HUES48 (cell line): ENCODE measurements around the gene MCRIP2.
A peak's percentile ranks its signal among the peaks of the same experiment; 100 is the strongest.

Experiments used
- H3K27ac ChIP-seq: one replicate; pipeline ENCODE4 v1.7.0; 2013; ENCODE audit warnings: low read depth, low read length, inconsistent platforms
- H3K27me3 ChIP-seq: 2 replicates; pipeline ENCODE4 v1.6.1; 2013; ENCODE audit warnings: mild to moderate bottlenecking, low read length; ENCODE audit not compliant: control insufficient read depth, insufficient read depth
- H3K36me3 ChIP-seq: 2 replicates; pipeline ENCODE4 v1.6.1; 2013; ENCODE audit warnings: low read length; ENCODE audit not compliant: control insufficient read depth, insufficient read depth
- H3K4me1 ChIP-seq: 2 replicates; pipeline ENCODE4 v1.6.1; 2013; ENCODE audit warnings: mild to moderate bottlenecking, low read length; ENCODE audit not compliant: control insufficient read depth, insufficient read depth
- H3K4me3 ChIP-seq: 2 replicates; pipeline ENCODE4 v1.5.1; 2013; ENCODE audit warnings: mild to moderate bottlenecking, low read depth, low read length
- H3K9ac ChIP-seq: 2 replicates; pipeline ENCODE4 v1.6.1; 2013; ENCODE audit warnings: mild to moderate bottlenecking, low read depth, low read length, moderate library complexity
- H3K9me3 ChIP-seq: 2 replicates; pipeline ENCODE4 v1.6.1; 2013; ENCODE audit warnings: low read length; ENCODE audit not compliant: control insufficient read depth, insufficient read depth

The MCRIP2 gene

DNA sequence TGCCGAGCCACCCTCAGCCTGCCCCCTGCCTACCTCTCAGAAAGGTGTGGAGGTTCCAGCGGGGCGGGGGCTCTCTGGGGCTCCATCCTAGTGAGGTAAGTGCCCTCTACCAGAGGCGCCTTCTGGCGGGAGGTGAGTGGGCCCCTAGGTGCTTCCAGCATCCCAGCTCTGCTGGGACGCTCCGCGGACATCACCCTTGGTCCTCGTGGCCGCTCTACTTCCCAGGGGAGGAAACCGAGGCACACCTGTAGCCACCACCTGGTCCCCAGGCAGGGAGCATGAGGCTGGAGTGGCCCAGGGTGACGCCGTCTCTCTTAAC lies 1.4 kb downstream of the MCRIP2 start:
- H3K9ac ChIP-seq: no peak overlapping the region
- no peaks in the 10 kb centered on the region for H3K36me3 ChIP-seq
- H3K9me3 ChIP-seq: no peaks in the 10 kb centered on the region
- H3K27me3 ChIP-seq: no peaks in the 10 kb centered on the region
- no peak overlapping the region for H3K27ac ChIP-seq
- peak overlapping the region; percentile 74 for H3K4me3 ChIP-seq
- H3K4me1 ChIP-seq: peaks cover 11% of the 10 kb centered on the region

DNA sequence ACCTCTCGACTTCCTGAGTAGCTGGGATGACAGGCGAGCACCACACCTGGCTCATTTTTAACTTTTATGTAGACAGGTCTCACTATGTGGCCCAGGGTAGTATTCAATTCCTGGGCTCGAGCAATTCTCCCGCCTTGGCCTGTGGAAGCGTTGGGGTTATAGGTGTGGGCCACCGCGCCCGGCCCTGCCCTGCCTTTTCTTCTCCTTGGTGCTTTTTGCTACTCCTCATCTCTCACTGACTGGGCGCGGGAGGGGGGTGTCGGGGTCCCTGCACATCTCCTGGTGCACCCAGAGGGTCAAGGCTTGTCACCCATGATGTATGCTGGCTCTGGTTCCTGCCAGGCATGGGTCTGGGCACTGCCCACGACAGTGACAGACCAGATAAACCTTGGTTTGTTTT lies 2.9 kb downstream of the MCRIP2 start:
- Histone ChIP-seq H3K27ac (no peak overlapping the region), H3K4me1 (peaks cover 8% of the 10 kb centered on the region), H3K4me3 (no peak overlapping the region), H3K9me3 (no peaks in the 10 kb centered on the region), H3K9ac (no peak overlapping the region), H3K27me3 (no peaks in the 10 kb centered on the region), H3K36me3 (no peaks in the 10 kb centered on the region)

DNA sequence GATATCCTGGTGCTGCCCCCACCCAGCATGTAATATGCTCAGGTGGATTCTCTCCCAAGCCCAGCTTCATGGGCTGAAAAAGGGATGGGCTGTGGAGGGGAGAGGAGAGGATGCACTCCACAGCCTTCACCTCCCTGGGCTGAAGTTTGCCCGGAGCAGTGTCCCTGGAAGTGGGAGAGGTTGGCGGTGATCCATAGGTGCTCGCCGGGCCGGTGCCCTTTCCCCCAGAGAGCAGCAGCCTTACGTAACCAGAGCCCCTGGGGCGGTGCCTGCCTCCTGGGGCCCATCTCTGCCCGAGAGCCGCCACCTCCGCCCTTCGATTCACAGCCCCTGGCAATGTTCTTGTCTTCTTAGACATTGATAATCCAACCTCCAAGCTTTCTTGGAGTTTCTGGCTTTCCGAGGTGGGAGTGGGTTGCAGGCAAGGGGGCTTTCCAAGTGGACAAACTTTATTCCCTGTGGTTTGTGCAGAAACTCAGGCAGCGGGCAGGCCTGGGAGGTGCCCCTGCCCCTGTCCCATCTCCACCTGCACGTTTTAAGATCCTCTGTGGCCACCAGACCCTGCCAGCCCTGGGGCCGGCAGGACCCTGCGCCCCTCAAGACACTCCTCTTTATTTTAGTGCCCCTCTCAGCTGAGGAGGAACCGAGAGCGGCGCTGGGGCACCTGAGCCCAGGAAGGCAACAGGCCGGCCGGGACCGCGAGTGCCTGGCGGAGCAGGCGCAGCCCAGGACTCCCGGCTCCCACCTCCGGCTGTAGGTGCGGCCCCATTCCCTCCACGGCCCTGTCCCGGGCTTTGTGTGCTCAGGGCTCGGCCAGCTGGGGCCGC lies 4.4 kb downstream of the MCRIP2 start:
- peaks cover 8% of the 10 kb centered on the region for H3K4me1 ChIP-seq
- no peaks in the 10 kb centered on the region for H3K36me3 ChIP-seq
- no peaks in the 10 kb centered on the region for H3K27me3 ChIP-seq
- H3K9me3 ChIP-seq: no peaks in the 10 kb centered on the region
- H3K9ac ChIP-seq: no peak overlapping the region
- no peak overlapping the region for H3K4me3 ChIP-seq
- no peak overlapping the region for H3K27ac ChIP-seq

DNA sequence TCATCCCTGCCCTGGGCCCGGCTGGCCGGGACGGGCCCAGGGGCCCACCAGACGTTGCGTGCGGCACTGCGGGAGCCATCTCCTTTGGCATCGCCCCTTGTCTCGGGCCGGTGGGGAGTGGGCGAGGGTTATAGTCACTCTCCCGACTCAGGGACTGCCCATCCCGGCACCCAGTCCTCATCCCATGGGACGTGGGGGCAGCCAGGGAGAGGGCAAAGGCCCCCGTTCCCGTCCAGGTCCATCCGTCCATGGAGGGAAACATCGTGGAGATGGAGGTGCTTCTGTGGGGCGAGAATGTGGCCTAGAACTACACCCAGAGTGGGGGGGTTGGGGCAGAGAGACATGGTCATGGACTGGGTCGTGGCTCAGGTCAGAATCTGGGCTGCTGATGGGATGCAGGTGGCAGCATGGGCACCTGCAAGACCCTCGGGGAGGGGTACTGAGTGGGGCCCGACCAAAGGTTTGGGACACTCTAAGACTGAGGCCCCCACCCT lies 5.1 kb downstream of the MCRIP2 start:
- no peak overlapping the region for H3K27ac ChIP-seq
- H3K9me3 ChIP-seq: no peaks in the 10 kb centered on the region
- no peaks in the 10 kb centered on the region for H3K36me3 ChIP-seq
- no peak overlapping the region for H3K9ac ChIP-seq
- no peaks in the 10 kb centered on the region for H3K27me3 ChIP-seq
- peaks cover 8% of the 10 kb centered on the region for H3K4me1 ChIP-seq
- H3K4me3 ChIP-seq: no peak overlapping the region

DNA sequence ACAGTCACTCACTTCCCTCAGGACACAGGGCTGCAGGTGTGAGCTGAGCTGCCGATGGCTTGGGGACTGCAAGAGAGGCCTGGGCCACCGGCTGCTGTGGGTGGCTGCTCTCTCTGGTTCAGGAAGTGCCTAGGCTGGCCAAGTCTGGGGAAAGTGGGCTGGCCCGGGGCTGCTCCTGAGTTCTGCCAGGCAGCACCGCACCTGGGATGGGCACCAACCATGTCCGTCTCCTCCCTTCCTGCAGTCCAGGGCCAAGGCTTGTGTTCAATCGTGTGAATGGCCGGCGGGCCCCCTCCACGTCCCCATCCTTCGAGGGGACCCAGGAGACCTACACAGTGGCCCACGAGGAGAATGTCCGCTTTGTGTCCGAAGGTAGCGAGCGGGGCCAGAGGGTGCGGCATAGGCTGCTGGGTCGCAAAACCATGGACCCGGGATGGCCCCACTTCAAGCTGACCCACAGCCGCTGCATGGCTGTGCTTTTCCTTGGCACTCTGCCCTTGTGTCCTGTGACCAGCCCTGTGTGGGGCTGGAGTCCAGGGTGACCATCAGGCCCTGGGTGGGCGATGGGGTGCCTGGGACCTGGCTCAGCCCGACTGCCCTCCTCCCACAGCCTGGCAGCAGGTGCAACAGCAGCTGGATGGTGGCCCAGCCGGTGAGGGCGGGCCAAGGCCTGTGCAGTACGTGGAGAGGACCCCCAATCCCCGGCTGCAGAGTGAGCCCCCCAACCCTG lies 5.7 kb downstream of the MCRIP2 start:
- no peak overlapping the region for H3K27ac ChIP-seq
- H3K4me1 ChIP-seq: peaks cover 8% of the 10 kb centered on the region
- no peak overlapping the region for H3K4me3 ChIP-seq
- no peaks in the 10 kb centered on the region for H3K27me3 ChIP-seq
- H3K9ac ChIP-seq: no peak overlapping the region
- H3K36me3 ChIP-seq: peaks cover 2% of the 10 kb centered on the region; the same call in 1 of the 2 replicates
- H3K9me3 ChIP-seq: no peaks in the 10 kb centered on the region

- H3K27me3 ChIP-seq: no peaks in the 10 kb centered on the region
- H3K9ac ChIP-seq: no peak overlapping the region
- H3K9me3 ChIP-seq: no peaks in the 10 kb centered on the region
- peaks cover 7% of the 10 kb centered on the region; the same call in 1 of the 2 replicates for H3K36me3 ChIP-seq
- H3K27ac ChIP-seq: peak overlapping the region; percentile 86
- peaks cover 4% of the 10 kb centered on the region; the same call in 1 of the 2 replicates for H3K4me1 ChIP-seq
- peak overlapping the region; percentile 79 for H3K4me3 ChIP-seq
These were observed 6.6 kb downstream of the MCRIP2 start for GRCh38 chr16:648071-648780.

GRCh38 chr16:648781-649589 lies 7.4 kb downstream of the MCRIP2 start, which contains the start of gene WDR90:
WDR90 (plus strand) TSS chr16:649365; CDS start chr16:649417, 52 bp downstream.
- peaks cover 4% of the 10 kb centered on the region; the same call in 1 of the 2 replicates for H3K4me1 ChIP-seq
- H3K9ac ChIP-seq: peak within 1 kb of the TSS; percentile 71; the same call in 1 of the 2 replicates
- H3K27ac ChIP-seq: peak within 1 kb of the TSS; percentile 86
- H3K4me3 ChIP-seq: peak within 1 kb of the TSS; percentile 79
- H3K36me3 ChIP-seq: peaks cover 14% of the 10 kb centered on the region; the same call in 1 of the 2 replicates
- no peaks in the 10 kb centered on the region for H3K9me3 ChIP-seq
- H3K27me3 ChIP-seq: no peaks in the 10 kb centered on the region

- Histone ChIP-seq H3K4me1 (peaks cover 4% of the 10 kb centered on the region; the same call in 1 of the 2 replicates), H3K9ac (peak overlapping the region; percentile 48; the same call in 1 of the 2 replicates), H3K27me3 (no peaks in the 10 kb centered on the region), H3K9me3 (no peaks in the 10 kb centered on the region), H3K4me3 (peak overlapping the region; percentile 79), H3K36me3 (peaks cover 15% of the 10 kb centered on the region; the same call in 1 of the 2 replicates), H3K27ac (peak overlapping the region; percentile 86)
These were observed 8.0 kb downstream of the MCRIP2 start for GRCh38 chr16:649631-650030.

- Histone ChIP-seq H3K36me3 (peaks cover 22% of the 10 kb centered on the region), H3K27me3 (no peaks in the 10 kb centered on the region), H3K9ac (no peak overlapping the region), H3K4me3 (no peak overlapping the region), H3K4me1 (peaks cover 4% of the 10 kb centered on the region; the same call in 1 of the 2 replicates), H3K27ac (no peak overlapping the region), H3K9me3 (no peaks in the 10 kb centered on the region)
These were observed 10.2 kb downstream of the MCRIP2 start for GRCh38 chr16:651844-652243.
